HG03175 (cell line): ENCODE results near the gene DRC3.
"Not testable (repeated sequence)": the region's sequence is repeated elsewhere in the genome, so short reads cannot be mapped to it uniquely, and the experiment has no call there.

Source experiments
- ATAC-seq: cut with Tn5 transposase; IDR thresholded peaks from one replicate; pipeline ENCODE4 v1.9.1; 2021; ENCODE audit warnings: mild to moderate bottlenecking, moderate library complexity; ENCODE audit not compliant: unreplicated experiment

Gene DRC3, protein sequence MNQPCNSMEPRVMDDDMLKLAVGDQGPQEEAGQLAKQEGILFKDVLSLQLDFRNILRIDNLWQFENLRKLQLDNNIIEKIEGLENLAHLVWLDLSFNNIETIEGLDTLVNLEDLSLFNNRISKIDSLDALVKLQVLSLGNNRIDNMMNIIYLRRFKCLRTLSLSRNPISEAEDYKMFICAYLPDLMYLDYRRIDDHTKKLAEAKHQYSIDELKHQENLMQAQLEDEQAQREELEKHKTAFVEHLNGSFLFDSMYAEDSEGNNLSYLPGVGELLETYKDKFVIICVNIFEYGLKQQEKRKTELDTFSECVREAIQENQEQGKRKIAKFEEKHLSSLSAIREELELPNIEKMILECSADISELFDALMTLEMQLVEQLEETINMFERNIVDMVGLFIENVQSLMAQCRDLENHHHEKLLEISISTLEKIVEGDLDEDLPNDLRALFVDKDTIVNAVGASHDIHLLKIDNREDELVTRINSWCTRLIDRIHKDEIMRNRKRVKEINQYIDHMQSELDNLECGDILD

DNA sequence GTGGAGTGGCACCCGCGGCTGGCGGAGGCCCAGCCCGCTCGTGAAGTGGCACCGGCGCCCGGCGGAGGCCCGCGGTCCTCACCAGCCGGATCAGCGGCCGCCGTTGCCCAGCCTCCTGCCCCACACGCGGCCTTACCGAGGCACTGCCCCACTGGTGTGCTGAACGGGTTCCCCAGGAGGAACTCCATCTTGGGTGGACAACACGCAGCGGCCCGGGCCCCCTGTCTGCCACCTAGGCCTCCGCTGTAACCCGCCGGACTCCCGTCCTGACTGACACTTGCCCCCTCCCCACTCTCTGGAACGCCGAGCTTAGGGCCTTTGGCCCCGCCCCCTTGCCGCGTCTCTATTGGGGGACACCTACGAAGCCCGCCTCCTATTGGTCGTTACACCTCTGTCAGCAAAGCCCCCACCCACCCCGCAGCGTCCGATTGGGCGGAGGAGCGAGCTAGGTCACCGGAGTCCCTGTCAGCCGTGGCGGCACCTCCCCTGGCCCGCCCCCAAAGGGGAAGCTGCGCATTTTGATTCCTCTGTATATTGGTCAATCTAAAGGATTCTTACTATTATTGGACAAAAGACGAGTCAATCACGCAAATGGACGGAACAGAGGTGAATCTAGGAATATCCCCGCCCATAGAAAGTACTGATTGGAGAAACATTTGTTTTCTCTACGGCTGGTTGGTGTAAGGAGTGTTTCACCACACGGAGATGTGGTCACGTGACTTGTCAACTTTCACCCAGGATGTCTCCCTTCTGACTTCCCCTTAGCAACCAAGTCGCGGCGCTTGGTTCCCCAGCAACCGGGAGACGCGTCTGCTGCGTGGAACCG, at the start of gene DRC3, which contains the start of gene TOM1L2:
Gene DRC3, plus strand, starts transcription at position 737 of the 826 bp plus-strand sequence. CDS start 4,737 bp downstream, outside the sequence.
Gene TOM1L2, minus strand, starts transcription at position 275 of the 826 bp plus-strand sequence. Its CDS starts 87 bp downstream, at position 188.
- ATAC-seq = peak; percentile 93

DNA sequence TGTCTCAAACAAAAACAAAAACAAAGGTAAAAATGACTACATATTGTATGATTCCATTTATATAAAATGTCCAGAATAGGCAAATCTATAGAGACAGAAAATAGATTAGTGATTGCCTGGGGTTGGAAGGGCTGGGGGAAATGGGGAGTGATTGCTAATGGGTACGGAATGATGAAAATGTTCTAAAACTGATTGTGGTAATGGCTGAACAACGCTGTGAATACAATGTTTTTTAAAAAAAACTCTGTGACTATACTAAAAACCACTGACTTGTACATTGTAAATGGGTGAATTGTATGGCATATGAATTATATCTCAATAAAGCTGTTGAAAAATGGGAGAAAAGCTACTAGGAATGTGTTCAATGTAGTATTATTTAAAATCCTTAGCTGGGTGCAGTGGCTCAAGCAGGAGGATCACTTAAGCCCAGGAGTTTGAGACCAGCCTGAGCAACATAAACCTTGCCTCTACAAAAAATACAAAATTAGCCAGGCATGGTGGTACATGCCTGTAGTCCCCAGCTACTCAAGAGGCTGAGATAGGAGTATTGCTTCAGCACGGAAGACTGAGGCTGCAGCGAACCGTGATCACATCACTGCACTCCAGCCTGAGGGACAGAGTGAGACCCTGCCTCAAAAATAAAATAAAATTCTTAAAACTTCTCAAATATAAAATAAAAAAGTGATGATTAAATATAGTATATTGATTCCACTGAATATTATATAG, 48.4 kb upstream of the DRC3 start:
- no peak for ATAC-seq

DNA sequence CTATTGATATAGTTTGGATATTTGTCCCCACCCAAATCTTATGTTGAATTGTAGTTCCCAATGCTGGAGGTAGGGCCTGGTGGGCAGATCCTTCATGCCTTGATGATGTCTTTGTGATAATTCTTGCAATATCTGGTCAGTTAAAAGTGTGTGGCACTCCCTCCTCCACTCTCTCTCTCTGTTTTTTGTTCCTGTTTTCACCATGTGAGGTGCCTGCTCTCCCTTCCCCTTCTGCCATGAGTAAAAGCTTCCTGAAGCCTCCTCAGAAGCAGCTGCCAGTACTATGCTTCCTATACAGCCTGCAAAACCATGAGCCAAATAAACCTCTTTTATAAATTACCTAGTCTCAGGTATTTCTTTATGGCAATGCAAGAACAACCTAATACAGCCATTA, 47.8 kb upstream of the DRC3 start:
- ATAC-seq = no peak

DNA sequence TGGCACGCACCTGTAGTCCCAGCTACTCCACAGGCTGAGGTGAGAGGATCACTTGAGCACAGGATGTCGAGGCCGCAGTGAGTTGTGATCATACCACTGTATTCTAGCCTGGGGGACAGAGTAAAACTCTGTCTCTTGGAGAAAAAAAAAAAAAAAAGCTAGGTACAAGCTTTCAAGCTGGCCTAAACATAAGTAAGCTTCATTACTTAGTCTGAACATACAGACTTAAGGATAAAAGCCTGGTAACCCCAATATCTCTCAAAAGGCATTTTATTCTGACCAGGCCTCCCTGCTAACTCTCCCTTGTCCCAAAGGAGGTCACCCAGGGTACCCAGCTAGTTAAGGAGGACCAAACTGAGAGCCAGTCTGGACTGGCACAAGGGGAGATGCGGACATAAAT, 46.6 kb upstream of the DRC3 start:
- no peak for ATAC-seq

DNA sequence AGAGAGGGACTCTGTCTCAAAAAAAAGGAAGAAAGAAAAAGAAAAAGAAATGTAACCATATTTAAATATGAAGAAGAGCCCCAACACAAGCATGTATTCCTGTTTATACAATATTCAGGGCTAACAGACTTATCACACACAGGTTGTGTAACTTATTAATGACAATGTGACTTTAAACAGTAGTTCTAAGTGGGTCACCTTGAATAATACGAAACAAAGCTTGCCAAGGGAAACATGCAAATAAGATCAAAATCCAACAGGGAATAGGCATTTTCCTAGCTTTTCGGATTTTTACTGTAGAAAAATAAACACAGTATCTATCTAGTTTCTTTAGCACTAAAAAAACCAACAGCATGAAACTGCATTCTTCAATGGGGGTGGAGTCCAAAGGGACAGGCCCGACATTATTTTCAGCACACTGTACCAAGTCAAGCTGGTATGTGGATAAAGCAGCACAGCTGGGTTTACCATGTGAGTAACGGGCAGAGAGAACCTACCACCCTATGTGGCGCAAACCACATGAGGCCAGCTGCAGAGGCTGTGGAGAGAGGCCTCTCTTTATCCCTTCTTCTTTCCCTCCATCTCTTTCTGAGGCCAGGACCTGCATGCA, 45.7 kb upstream of the DRC3 start:
- no peak for ATAC-seq

DNA sequence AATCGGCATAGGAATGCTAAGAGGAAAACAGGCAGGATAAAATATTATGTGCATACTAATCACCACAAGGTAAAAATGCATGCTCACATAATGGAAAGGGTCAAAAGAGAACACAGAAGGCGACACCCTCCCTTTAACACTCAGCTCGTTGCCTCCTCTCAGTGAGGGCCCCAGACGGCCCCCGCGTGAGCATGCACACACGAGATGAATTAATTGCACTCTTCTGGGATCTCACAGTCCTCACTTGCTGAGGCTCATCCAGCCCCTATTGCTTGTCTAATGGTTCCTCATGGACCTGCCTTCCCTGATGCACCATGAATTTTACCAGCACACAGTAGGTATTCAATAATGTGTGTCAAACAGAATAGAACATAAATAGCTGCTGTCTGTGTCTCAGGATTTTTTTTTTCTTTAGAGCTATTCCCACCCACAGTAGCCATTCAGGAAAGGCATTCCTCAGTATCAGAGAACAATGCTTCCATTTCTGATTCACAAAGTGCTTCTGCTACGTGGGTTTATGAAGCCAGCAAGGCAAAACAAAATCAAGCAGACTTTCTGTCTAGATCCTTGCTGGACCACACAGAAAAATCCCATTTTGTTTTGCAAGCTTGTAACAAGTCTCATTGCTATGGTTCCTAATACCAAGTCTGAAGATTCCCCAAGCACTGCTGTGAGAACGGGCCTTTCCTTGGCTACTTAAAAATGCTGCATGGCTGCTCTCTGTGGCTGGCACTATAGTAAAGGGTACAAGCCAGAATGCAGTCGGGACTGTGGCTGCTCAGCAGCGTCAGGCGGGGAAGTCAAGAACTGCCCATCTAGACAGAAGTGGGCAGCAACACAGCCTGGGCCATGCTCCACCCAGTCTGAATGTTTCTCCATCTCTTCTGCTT, 44.0 kb upstream of the DRC3 start:
- no peak for ATAC-seq

DNA sequence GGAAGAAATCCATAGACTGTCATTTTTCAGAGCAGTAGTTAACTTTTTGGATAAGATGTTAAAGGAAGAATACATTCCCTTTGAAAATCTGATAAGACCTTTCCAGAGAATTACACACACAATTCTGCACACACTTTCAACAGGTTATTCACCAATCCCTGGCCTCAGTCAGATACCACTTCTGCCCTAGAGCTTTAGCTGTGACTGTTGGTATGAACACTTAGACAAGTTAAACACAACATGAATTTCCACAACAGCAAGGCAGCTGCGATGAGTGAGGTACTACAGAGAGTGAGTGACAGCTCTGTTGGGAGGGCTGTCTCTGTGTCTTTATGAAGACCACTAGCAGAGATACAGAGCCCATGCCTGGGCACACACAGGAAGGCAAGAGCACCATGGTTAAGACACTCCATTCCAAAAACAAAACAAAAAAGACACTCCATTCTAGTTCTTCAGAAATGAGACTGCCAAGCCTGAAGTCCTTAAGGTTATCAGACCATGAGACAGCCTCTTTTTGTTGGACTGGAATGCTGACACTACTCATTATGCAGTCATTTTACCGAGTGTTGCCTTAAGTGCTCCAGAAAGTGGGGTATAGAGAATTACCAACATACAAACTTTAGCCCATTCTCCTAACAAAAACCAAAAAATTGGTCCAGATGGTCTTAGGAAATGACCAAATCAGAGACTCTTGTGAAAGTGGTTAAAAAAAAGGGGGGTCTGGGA, 42.8 kb upstream of the DRC3 start:
- no peak for ATAC-seq

DNA sequence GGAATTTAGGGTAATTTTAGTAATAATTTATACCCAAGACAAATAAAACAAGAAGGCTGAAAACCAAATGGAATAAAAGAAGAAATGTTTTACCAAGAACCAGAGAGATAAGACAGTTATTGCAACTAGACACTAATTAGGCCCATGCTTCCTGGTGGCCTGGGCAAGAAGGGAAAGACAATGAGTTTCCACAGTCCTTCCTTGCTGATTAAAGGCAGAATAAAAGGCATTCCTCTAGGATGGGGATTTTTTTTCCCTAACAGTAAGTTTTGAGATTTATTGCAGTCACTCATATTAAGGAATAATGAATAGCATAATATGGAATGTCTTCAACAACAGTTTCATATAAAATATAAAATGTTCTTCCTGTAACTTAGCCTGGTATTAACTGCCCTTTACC, 42.0 kb upstream of the DRC3 start:
- ATAC-seq = no peak

DNA sequence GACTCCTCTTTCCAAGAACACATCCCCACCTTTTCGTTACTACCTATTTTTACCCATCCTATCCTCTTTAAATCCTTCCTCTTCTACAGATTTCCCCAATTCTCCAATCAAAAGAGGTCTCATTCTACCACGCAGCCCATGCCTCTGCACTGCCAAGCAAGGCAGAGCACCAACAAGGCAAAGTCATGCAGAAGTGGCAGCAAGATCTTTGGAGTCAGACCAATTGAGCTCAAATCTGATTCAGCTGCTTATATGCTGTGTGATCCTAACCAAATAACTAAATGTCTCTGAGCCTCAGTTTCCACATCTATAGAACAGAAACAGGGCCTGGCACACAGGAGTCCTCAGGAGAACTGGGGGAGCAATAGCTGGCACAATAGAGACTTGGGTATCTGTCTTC, 41.5 kb upstream of the DRC3 start:
- ATAC-seq = no peak

DNA sequence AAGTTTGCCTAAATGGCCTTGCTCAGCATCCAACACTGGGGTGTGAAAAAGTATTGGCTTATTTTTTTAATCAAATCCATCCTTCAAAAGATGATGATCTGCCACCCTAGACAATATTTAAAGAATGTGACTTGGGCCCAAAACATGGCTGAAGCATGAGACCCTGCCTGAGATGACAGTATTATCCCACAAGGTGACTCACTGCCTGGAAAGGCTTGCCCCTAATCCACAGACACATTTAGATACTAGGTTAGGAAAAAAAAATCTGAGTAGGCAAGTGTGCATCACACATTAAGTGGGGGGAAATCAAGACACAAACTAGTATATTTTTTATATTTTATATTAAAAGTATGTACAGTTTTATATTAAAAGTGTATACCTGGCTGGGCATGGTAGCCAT, 38.9 kb upstream of the DRC3 start:
- no peak for ATAC-seq

DNA sequence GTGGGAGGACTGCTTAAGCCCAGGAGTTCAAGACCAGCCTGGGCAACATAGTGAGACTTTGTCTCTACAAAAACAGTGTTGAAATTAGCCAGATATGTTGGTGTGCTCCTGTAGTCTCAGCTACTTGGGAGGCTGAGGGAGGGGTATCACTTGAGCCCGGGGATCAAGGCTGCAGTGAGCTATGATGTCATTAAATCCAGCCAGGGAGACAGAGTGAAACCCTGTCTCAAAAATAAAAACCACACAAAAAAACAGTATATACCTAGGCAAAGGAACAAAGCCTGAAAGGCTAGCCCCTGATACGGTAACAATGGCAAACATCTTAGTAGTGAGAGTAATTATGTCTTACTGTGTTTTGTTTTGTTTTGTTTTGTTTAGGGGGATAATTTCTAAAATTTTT, 38.4 kb upstream of the DRC3 start:
- no peak for ATAC-seq

DNA sequence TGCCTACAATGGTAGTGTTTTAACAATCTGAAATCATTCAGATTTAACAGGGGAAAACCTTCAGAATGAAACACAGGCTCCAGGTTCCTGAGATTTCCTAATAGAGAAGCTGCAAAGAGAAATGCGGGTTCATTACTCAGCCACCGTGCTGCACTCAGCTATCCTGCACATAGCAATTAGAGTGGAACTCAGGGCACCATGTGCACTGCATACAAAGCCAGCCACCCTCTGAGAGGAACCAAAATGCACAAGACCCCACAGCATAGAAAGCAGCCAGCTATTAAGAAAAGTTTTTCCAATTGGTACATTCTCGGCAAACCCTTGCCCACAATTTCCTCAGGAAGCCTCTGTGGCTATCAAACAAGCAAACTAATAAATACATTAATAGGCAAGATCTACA, 37.9 kb upstream of the DRC3 start:
- ATAC-seq = no peak

DNA sequence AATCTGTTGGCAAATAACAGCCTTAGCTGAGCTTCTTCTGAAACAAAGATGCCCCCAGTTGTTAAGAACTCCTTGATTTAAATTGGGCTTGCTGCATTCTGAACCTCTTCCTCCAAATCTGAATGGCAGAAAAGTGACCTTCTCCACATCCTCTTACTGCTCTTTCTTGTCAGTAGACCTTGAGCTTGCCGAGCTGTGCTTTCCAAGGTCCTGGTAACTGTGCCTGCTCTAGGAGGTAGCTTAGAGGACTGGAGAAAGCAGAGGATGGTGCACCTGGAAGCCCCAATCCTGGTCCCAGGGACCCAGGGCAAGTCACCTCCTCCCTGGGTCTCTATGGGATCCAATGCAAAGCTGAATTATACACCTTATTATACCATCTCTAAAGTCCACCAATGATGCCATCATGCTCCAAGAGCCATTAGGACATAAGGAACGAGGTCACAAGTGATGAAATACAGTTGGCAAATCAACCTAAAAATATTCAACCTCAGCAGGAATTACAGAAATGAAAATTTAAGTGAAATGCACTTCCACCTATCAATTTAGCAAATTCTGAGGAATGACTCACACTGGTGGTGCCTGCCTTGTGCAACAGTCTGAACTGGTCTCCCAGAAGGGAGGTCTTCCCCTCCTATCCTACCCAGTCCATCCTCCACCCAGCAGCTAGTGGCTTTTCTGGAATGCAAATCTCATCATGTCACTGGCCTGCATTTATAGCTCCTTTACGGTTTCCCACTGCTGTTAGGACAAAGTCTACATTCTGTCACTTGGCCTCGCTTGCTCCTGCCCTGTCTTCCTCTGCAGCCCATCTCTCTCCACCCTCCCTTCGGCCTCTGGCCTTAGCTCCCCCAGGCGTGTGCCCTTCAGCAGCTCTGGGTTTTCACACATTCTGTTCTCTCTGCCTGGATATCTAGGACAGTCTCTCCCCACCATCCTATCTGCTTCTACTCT, 37.1 kb upstream of the DRC3 start:
- no peak for ATAC-seq

DNA sequence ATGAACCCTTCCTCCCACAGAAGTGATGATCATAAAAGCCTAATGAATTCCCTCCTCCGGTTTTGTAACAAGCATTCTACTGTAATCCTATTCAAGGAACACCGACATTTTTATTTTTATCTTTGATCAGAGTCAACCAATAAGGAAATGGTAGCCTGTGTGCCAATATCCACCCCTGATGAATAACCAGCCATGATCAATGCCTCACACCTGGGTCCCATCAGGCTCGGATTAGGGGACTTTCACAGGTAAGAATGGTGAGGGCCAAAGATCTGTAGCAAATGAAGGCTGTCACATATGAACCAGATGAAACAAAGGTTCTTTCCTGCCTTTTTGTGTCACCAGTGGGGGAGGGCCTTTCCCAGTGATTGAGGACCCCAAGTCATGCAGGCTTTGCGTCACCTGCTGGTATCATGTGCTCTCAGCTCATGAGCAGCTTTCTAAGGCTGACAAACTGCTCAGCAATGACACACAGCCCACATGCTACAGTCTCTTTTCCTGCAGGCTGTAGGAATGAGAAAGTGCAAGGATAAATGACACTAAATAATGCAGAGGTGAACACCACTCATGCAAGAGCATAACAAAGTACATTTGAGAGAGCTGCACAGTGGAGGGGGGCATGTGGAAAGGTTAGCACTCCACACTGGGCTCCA, 35.3 kb upstream of the DRC3 start:
- no peak for ATAC-seq

DNA sequence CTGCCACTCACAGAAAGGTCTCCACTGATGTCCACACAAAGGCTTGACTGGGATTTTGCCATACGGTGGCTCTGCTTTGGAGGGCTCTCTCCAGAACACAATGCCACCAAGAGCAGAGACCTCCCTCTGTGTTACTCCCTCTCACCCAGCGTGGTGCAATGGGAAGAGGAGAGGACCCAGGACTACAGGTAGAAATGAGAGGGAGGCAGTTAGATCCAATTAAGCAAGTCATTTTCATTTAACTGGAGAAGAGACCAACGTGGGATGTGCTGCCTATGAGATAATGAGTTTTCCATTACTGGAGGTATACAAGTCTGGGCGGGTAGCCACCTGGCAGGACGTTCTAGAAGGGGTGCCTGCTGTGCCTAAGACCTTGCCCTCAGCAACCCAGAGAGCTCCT, 34.7 kb upstream of the DRC3 start:
- ATAC-seq = no peak

DNA sequence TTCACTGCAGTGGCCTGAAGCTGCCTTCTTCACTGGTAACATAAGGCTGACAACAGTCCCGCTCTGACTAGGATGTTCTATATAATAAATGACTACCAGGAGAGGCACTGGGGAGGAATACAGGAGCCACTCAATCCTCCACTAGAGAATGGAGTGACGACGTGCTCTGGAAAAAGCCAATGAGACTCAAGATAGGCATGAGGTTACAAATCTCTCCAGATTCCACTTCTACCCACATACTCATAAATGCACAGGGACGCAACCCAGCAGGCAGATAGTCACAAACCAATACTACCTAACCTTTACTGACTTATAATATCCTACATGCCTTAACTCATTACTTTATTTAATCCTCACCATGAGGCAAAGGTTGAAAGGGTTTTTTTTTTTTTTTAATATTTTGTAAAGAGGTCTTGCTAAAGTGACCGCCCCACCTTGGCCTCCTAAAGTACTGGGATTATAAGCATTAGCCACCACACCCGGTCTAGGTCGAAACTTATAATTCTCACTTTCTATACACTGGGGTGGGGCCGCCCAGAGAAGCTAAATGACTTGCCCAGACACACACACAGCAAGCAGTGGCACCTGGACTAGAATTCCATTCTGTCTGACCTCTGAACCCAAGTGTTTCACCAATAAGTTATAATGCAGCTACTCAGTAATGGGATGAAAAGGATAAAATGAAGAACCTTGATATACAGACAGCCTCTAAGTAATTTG, 34.1 kb upstream of the DRC3 start:
- no peak for ATAC-seq

DNA sequence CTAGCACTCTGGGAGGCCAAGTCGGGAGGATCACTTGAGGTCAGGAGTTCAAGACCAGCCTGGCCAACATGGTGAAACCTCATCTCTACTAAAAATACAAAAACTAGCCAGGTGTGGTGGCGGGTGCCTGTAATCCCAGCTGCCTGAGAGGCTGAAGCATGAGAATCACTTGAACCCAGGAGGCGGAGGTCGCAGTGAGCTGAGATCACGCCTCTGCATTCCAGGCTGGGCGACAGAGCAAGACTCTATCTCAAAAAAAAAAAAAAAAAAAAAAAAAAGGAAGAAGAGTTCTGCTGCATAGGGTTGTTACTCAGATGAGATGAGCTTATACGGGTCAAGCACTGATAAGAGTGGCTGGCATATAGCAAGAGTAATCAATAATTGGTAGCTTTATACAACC, 32.7 kb upstream of the DRC3 start:
- ATAC-seq = not testable (repeated sequence)
